Measurements from ENCODE around the gene KCTD13. TPM values are rescaled to one million over a fixed set of nuclear protein-coding genes. Genes with fewer than 3 reads are reported as not detected.

KCTD13 gene
- total RNA-seq, 1 donor from 2014 or later, result 19.3 TPM

- Mint-ChIP-seq H3K27me3 (ENCODE audit: low read depth) (no peaks in the 10 kb centered on the region), H3K27ac (ENCODE audit: unreplicated experiment) (no peak overlapping the region), H3K4me3 (ENCODE audit: unreplicated experiment) (no peak overlapping the region), H3K9me3 (ENCODE audit: low read depth) (no peaks in the 10 kb centered on the region), H3K4me1 (ENCODE audit: low read depth) (peaks cover 16% of the 10 kb centered on the region), H3K36me3 (ENCODE audit: low read depth) (peaks cover 7% of the 10 kb centered on the region)
- no peak for TF ChIP-seq CTCF (IDR thresholded peaks at IDR 0.05)
- no peak for DNase-seq (ENCODE audit: low spot score)
Observed at GRCh38 chr16:29864205-29864604, 61.8 kb downstream of the KCTD13 start.

- peak overlapping the region; percentile 99 for H3K4me3 Mint-ChIP-seq (ENCODE audit: unreplicated experiment)
- peak; percentile 38 for TF ChIP-seq CTCF (IDR thresholded peaks at IDR 0.05)
- peaks cover 9% of the 10 kb centered on the region for H3K36me3 Mint-ChIP-seq (ENCODE audit: low read depth)
- H3K27ac Mint-ChIP-seq (ENCODE audit: unreplicated experiment), result peak overlapping the region; percentile 99
- H3K9me3 Mint-ChIP-seq (ENCODE audit: low read depth), result no peaks in the 10 kb centered on the region
- no peaks in the 10 kb centered on the region for H3K27me3 Mint-ChIP-seq (ENCODE audit: low read depth)
- peaks cover 19% of the 10 kb centered on the region for H3K4me1 Mint-ChIP-seq (ENCODE audit: low read depth)
- DNase-seq (ENCODE audit: low spot score), result no peak
Observed at GRCh38 chr16:29863669-29863984, 62.4 kb downstream of the KCTD13 start.

DNA sequence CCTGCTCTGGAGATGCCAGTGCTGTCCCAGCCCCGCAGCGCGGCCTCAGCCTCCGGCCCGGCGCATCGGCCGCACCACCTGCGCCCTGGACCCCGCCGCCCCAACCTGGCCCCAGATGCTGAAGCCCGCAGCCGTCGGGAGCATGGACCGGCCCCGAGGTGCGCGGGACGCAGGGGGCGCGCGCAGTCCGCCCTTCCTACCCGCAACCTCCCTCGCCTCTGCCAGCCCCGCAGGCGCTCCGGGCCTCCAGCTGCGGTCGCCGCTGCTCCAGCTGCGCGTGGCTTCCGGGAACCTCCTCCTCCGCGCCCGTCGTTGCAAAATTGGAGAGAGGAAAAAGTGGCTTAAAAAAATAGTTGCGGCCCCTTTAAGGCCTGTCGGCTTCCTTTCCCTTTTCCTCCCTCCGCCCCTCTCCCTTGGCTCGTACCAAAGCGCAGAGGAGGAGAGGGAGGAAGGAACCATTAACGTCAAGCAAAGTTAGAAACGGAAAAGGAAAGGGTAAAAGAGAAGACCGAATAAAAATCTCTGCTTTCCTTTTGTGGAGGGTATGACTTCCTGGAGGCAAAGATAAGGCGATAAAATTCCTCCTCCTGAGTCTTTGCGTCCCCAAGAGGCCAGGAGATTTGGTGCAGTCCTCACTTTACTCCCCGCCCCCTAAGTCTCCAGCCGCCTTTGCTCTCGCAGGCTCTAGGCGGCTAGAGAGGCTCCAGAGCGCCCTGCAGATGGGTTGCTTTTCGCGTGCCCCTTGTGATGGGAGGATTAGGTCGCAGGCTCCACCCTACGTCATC, 63.0 kb downstream of the KCTD13 start, which contains the start of gene CDIPT:
TSS of gene CDIPT (minus strand) at position 343 of the 785 bp plus-strand sequence. CDS start 369 bp downstream, outside the sequence.
- no peaks in the 10 kb centered on the region for H3K27me3 Mint-ChIP-seq (ENCODE audit: low read depth)
- H3K27ac Mint-ChIP-seq (ENCODE audit: unreplicated experiment), result peak within 1 kb of the TSS; percentile 99
- H3K4me3 Mint-ChIP-seq (ENCODE audit: unreplicated experiment), result peak within 1 kb of the TSS; percentile 99

GRCh38 chr16:29862383-29862883, 63.6 kb downstream of the KCTD13 start:
- peak overlapping the region; percentile 86 for H3K27ac Mint-ChIP-seq (ENCODE audit: unreplicated experiment)
- DNase-seq (ENCODE audit: low spot score), result no peak
- peak; percentile 61 for TF ChIP-seq CTCF (IDR thresholded peaks at IDR 0.05)
- H3K27me3 Mint-ChIP-seq (ENCODE audit: low read depth), result no peaks in the 10 kb centered on the region
- peaks cover 22% of the 10 kb centered on the region for H3K4me1 Mint-ChIP-seq (ENCODE audit: low read depth)
- peak overlapping the region; percentile 99 for H3K4me3 Mint-ChIP-seq (ENCODE audit: unreplicated experiment)
- H3K9me3 Mint-ChIP-seq (ENCODE audit: low read depth), result no peaks in the 10 kb centered on the region
- peaks cover 13% of the 10 kb centered on the region for H3K36me3 Mint-ChIP-seq (ENCODE audit: low read depth)

More for the DNA sequence above, 63.0 kb downstream of the KCTD13 start, which contains the start of gene CDIPT:
- TF ChIP-seq CTCF (IDR thresholded peaks at IDR 0.05), result peak; percentile 78
- peaks cover 22% of the 10 kb centered on the region for H3K4me1 Mint-ChIP-seq (ENCODE audit: low read depth)
- H3K9me3 Mint-ChIP-seq (ENCODE audit: low read depth), result no peaks in the 10 kb centered on the region
- no peak for DNase-seq (ENCODE audit: low spot score)
- peaks cover 13% of the 10 kb centered on the region for H3K36me3 Mint-ChIP-seq (ENCODE audit: low read depth)

- no peak overlapping the region for H3K4me3 Mint-ChIP-seq (ENCODE audit: unreplicated experiment)
Observed at GRCh38 chr16:29860218-29860617, 65.8 kb downstream of the KCTD13 start.

More at GRCh38 chr16:29860218-29860617, 65.8 kb downstream of the KCTD13 start:
- Mint-ChIP-seq H3K27me3 (ENCODE audit: low read depth) (no peaks in the 10 kb centered on the region), H3K9me3 (ENCODE audit: low read depth) (no peaks in the 10 kb centered on the region), H3K36me3 (ENCODE audit: low read depth) (peaks cover 13% of the 10 kb centered on the region), H3K4me1 (ENCODE audit: low read depth) (peaks cover 22% of the 10 kb centered on the region), H3K27ac (ENCODE audit: unreplicated experiment) (no peak overlapping the region)
- TF ChIP-seq CTCF (IDR thresholded peaks at IDR 0.05), result no peak
- DNase-seq (ENCODE audit: low spot score), result no peak
